Measurements from ENCODE around the gene PLD3. TPM values are rescaled to one million over a fixed set of nuclear protein-coding genes. Genes with fewer than 3 reads are reported as not detected.

PLD3 gene
- total RNA-seq, 1 experiment from 2014 or later: 95.4 TPM

GRCh38 chr19:40387155-40387554 lies 38.7 kb downstream of the PLD3 start:
- H3K9me3 ChIP-seq (ENCODE audit: low read length): no peaks in the 10 kb centered on the region
- no peak overlapping the region for H3K9ac ChIP-seq (ENCODE audit: low read length)
- ChIA-PET POLR2A (ENCODE audit: unreplicated experiment) (no interaction called here), CTCF (no interaction called here)
- no peak overlapping the region for H3K27ac ChIP-seq (ENCODE audit: low read length)
- intact Hi-C loops (cut with micrococcal nuclease): no loop called here
- no peaks in the 10 kb centered on the region for H3F3A ChIP-seq (ENCODE audit: low read length, unreplicated experiment)
- ATAC-seq (no peak), DNase-seq (no peak)
- TF ChIP-seq EZH2 (IDR thresholded peaks at IDR 0.05; ENCODE audit: low read length, unreplicated experiment): no peak
- no peak for TF ChIP-seq EZH2phosphoT487 (IDR thresholded peaks at IDR 0.05; ENCODE audit: borderline replicate concordance, low read length)
- TF ChIP-seq, protein P1, sequence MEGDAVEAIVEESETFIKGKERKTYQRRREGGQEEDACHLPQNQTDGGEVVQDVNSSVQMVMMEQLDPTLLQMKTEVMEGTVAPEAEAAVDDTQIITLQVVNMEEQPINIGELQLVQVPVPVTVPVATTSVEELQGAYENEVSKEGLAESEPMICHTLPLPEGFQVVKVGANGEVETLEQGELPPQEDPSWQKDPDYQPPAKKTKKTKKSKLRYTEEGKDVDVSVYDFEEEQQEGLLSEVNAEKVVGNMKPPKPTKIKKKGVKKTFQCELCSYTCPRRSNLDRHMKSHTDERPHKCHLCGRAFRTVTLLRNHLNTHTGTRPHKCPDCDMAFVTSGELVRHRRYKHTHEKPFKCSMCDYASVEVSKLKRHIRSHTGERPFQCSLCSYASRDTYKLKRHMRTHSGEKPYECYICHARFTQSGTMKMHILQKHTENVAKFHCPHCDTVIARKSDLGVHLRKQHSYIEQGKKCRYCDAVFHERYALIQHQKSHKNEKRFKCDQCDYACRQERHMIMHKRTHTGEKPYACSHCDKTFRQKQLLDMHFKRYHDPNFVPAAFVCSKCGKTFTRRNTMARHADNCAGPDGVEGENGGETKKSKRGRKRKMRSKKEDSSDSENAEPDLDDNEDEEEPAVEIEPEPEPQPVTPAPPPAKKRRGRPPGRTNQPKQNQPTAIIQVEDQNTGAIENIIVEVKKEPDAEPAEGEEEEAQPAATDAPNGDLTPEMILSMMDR (conservative IDR thresholded peaks at IDR 0.05; ENCODE audit: low read depth, low read length): no peak
- H4K20me1 ChIP-seq (ENCODE audit: low read length): no peaks in the 10 kb centered on the region
- no peaks in the 10 kb centered on the region for H3K9me2 ChIP-seq (replicated peaks; ENCODE audit: low read length)
- H3K27me3 ChIP-seq (ENCODE audit: low read length): no peaks in the 10 kb centered on the region
- H3K79me2 ChIP-seq (ENCODE audit: low read length): no peaks in the 10 kb centered on the region
- no peak overlapping the region for H3K4me3 ChIP-seq (ENCODE audit: low read length)
- H2AFZ ChIP-seq (ENCODE audit: low read length): no peak overlapping the region
- H3K4me2 ChIP-seq (ENCODE audit: low read length): no peak overlapping the region
- H3K4me1 ChIP-seq (ENCODE audit: insufficient read depth, low read length): no peaks in the 10 kb centered on the region
- BruUV-seq (replicated peaks): no TSS peak
- H3K36me3 ChIP-seq (ENCODE audit: low read depth, low read length): no peaks in the 10 kb centered on the region

DNA sequence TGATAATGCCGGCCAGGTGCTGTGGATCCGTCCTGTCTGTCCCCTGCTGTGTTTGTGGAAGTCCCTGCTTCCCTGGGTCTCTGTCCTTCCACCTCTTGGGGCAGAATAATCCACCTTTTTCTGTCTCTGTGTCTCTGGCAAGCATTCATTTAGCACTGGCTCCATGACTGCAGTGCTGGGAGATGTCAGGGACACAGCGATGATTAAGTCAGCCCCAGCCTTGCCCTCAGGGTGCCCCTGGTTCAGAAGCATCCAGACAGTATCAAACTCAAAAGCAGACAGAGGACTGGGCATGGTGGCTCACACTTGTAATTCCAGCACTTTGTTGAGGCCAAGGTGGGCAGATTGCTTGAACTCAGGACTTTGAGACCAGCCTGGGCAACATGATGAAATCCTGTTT lies 40.0 kb downstream of the PLD3 start:
- H4K20me1 ChIP-seq (ENCODE audit: low read length): no peaks in the 10 kb centered on the region
- H3K9me3 ChIP-seq (ENCODE audit: low read length): no peaks in the 10 kb centered on the region
- H3K79me2 ChIP-seq (ENCODE audit: low read length): no peaks in the 10 kb centered on the region
- no peak overlapping the region for H3K9ac ChIP-seq (ENCODE audit: low read length)
- H3K4me3 ChIP-seq (ENCODE audit: low read length): no peak overlapping the region
- no peak overlapping the region for H2AFZ ChIP-seq (ENCODE audit: low read length)
- CTCF ChIA-PET: no interaction called here
- H3F3A ChIP-seq (ENCODE audit: low read length, unreplicated experiment): no peaks in the 10 kb centered on the region
- intact Hi-C loops (cut with micrococcal nuclease): no loop called here
- no peaks in the 10 kb centered on the region for H3K9me2 ChIP-seq (replicated peaks; ENCODE audit: low read length)
- H3K27me3 ChIP-seq (ENCODE audit: low read length): no peaks in the 10 kb centered on the region
- H3K27ac ChIP-seq (ENCODE audit: low read length): no peak overlapping the region
- POLR2A ChIA-PET (ENCODE audit: unreplicated experiment): no interaction called here
- TF ChIP-seq EZH2 (IDR thresholded peaks at IDR 0.05; ENCODE audit: low read length, unreplicated experiment) (no peak), EZH2phosphoT487 (IDR thresholded peaks at IDR 0.05; ENCODE audit: borderline replicate concordance, low read length) (no peak)
- TF ChIP-seq, protein P1 (conservative IDR thresholded peaks at IDR 0.05; ENCODE audit: low read depth, low read length): no peak
- H3K36me3 ChIP-seq (ENCODE audit: low read depth, low read length): no peaks in the 10 kb centered on the region
- BruUV-seq (replicated peaks): no TSS peak
- H3K4me2 ChIP-seq (ENCODE audit: low read length): no peak overlapping the region
- H3K4me1 ChIP-seq (ENCODE audit: insufficient read depth, low read length): peaks cover 10% of the 10 kb centered on the region; the same call in 1 of the 2 replicates
- DNase-seq (no peak), ATAC-seq (no peak)

DNA sequence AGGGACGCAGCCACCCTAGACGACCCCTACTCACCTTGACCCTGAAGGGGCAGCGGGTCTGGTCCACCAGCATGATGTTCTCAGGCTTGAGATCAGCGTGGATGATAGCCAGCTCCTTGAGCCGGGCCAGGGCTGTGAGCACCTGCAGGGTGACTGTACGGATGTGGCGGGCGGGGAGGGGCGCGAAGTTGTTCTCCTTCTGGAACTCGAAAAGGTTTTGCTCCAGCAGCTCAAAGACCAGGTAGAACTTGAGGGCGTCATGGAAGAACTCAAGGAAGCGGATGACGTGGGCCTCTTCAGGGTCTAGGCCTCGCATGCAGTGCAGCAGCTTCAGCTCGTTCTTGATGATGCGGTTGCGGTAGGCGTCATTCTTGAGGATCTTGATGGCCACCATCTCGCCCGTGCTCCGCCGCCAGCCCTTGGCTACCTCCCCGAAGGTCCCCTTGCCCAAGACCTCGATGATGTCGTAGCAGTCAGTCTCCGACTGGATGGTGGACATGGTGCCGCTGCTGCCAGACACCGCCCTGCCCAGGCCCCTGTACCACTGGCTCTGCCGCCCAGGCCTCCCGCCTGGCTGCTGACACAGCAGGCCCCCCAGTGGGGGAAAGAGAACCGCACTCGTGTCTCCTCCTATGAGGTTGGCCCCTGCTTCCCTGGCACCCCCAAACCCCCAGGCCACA lies 41.0 kb downstream of the PLD3 start:
- Histone ChIP-seq H3K9ac (ENCODE audit: low read length) (no peak overlapping the region), H3K4me2 (ENCODE audit: low read length) (no peak overlapping the region), H3K27ac (ENCODE audit: low read length) (no peak overlapping the region), H3K9me2 (replicated peaks; ENCODE audit: low read length) (no peaks in the 10 kb centered on the region), H3F3A (ENCODE audit: low read length, unreplicated experiment) (no peaks in the 10 kb centered on the region), H3K4me3 (ENCODE audit: low read length) (no peak overlapping the region), H2AFZ (ENCODE audit: low read length) (no peak overlapping the region), H3K36me3 (ENCODE audit: low read depth, low read length) (no peaks in the 10 kb centered on the region), H3K79me2 (ENCODE audit: low read length) (no peaks in the 10 kb centered on the region), H3K4me1 (ENCODE audit: insufficient read depth, low read length) (peaks cover 10% of the 10 kb centered on the region; the same call in 1 of the 2 replicates), H4K20me1 (ENCODE audit: low read length) (no peaks in the 10 kb centered on the region), H3K27me3 (ENCODE audit: low read length) (no peaks in the 10 kb centered on the region), H3K9me3 (ENCODE audit: low read length) (no peaks in the 10 kb centered on the region)
- ChIA-PET CTCF (interaction anchor here (0.6 kb wide), 1 partner anchor 75 kb away, joined by 3 read pairs; no protein-coding TSS in a partner anchor), POLR2A (ENCODE audit: unreplicated experiment) (no interaction called here)
- ATAC-seq: no peak
- TF ChIP-seq EZH2phosphoT487 (IDR thresholded peaks at IDR 0.05; ENCODE audit: borderline replicate concordance, low read length): no peak
- TF ChIP-seq, protein P1 (conservative IDR thresholded peaks at IDR 0.05; ENCODE audit: low read depth, low read length): no peak
- no peak for TF ChIP-seq EZH2 (IDR thresholded peaks at IDR 0.05; ENCODE audit: low read length, unreplicated experiment)
- BruUV-seq (replicated peaks): no TSS peak
- no peak for DNase-seq
- intact Hi-C loops (cut with micrococcal nuclease): no loop called here
